Activated CD8-positive, alpha-beta T cell treated with anti-CD3 and anti-CD28 coated beads for 36 hours (primary cell): ENCODE data around the gene PROSER2. TPM values are rescaled to one million over a fixed set of nuclear protein-coding genes. Genes with fewer than 3 reads are reported as not detected.

Experiments
- ATAC-seq: fragments of 200-7000 bp; cut with Tn5 transposase; one replicate; pipeline ENCODE4 v1.10.0; 2021; ENCODE audit warnings: mild to moderate bottlenecking, moderate library complexity
- CTCF ChIA-PET: fragments of 350-600 bp; sonication (Branson Sonifier 250); formaldehyde crosslinking; loops from one replicate; lab custom pipeline; 2021; ENCODE audit warnings: antibody characterized with exemption; lab: Charles Lee
- POLR2A ChIA-PET: fragments of 350-600 bp; sonication (Branson Sonifier 250); formaldehyde crosslinking; loops from one replicate; lab custom pipeline; 2021; ENCODE audit warnings: antibody characterized with exemption; lab: Charles Lee
- DNase-seq: peaks from one replicate; pipeline ENCODE4 v3.0.0-alpha.2; 2020
- H3K27ac Mint-ChIP-seq: one replicate; pipeline ENCODE4 v1.8.0; 2021; ENCODE audit warnings: mild to moderate bottlenecking, mixed read lengths
- H3K27me3 Mint-ChIP-seq: one replicate; pipeline ENCODE4 v1.8.0; 2021; ENCODE audit warnings: mixed read lengths
- H3K36me3 Mint-ChIP-seq: one replicate; pipeline ENCODE4 v1.8.0; 2021; ENCODE audit warnings: low read depth, mixed read lengths
- H3K4me1 Mint-ChIP-seq: one replicate; pipeline ENCODE4 v1.8.0; 2021; ENCODE audit warnings: low read depth, mixed read lengths
- H3K4me3 Mint-ChIP-seq: one replicate; pipeline ENCODE4 v1.8.0; 2021; ENCODE audit warnings: mild to moderate bottlenecking, moderate library complexity, mixed read lengths
- H3K9me3 Mint-ChIP-seq: one replicate; pipeline ENCODE4 v1.8.0; 2021; ENCODE audit warnings: mixed read lengths
- CTCF ChIP-seq: fragments of 200-600 bp; IDR thresholded peaks from one replicate; pipeline ENCODE4 v1.8.0; 2022; ENCODE audit warnings: antibody characterized with exemption, mild to moderate bottlenecking
- intact Hi-C: fragments of 100-400 bp; cut with micrococcal nuclease; formaldehyde crosslinking; loops from one replicate; pipeline ENCODE4 v1.10.0; 2022
- total RNA-seq, 2 experiments: library from RNA; stranded (reverse); gene quantifications; one replicate each; pipeline ENCODE4 v1.2.3, GENCODE V29; 2021

The PROSER2 gene
- total RNA-seq, 2 experiments from 2014 or later: 1.1 to 1.7 TPM

GRCh38 chr10:11891776-11892486 is 68.8 kb downstream of the PROSER2 start:
- ChIA-PET POLR2A (no interaction called here), CTCF (no interaction called here)
- no peaks in the 10 kb centered on the region for H3K9me3 Mint-ChIP-seq
- no peak for DNase-seq
- H3K4me1 Mint-ChIP-seq: no peaks in the 10 kb centered on the region
- no peak for ATAC-seq
- H3K27ac Mint-ChIP-seq: no peak overlapping the region
- H3K27me3 Mint-ChIP-seq: no peaks in the 10 kb centered on the region
- intact Hi-C loops: no loop called here
- TF ChIP-seq CTCF: no peak
- H3K36me3 Mint-ChIP-seq: no peaks in the 10 kb centered on the region
- no peak overlapping the region for H3K4me3 Mint-ChIP-seq

- H3K27me3 Mint-ChIP-seq: no peaks in the 10 kb centered on the region
- H3K27ac Mint-ChIP-seq: no peak overlapping the region
- POLR2A ChIA-PET: interaction anchor here (0.9 kb wide), 1 partner anchor 50 kb away, joined by 3 read pairs; no protein-coding TSS in a partner anchor
- no peaks in the 10 kb centered on the region for H3K4me1 Mint-ChIP-seq
- H3K36me3 Mint-ChIP-seq: no peaks in the 10 kb centered on the region
- H3K4me3 Mint-ChIP-seq: no peak overlapping the region
- intact Hi-C loops: no loop called here
- no peak for DNase-seq
- TF ChIP-seq CTCF: no peak
- no peaks in the 10 kb centered on the region for H3K9me3 Mint-ChIP-seq
- ATAC-seq: no peak
- CTCF ChIA-PET: no interaction called here
These were observed 70.7 kb downstream of the PROSER2 start for GRCh38 chr10:11893749-11894278.

GRCh38 chr10:11894381-11895107 is 71.4 kb downstream of the PROSER2 start:
- H3K27ac Mint-ChIP-seq: no peak overlapping the region
- H3K27me3 Mint-ChIP-seq: no peaks in the 10 kb centered on the region
- H3K9me3 Mint-ChIP-seq: no peaks in the 10 kb centered on the region
- DNase-seq (no peak), ATAC-seq (no peak)
- no peak for TF ChIP-seq CTCF
- no peak overlapping the region for H3K4me3 Mint-ChIP-seq
- POLR2A ChIA-PET: no interaction called here
- intact Hi-C loops: no loop called here
- CTCF ChIA-PET: no interaction called here
- no peaks in the 10 kb centered on the region for H3K36me3 Mint-ChIP-seq
- no peaks in the 10 kb centered on the region for H3K4me1 Mint-ChIP-seq

- POLR2A ChIA-PET: no interaction called here
- no peak for ATAC-seq
These were observed 71.9 kb downstream of the PROSER2 start for GRCh38 chr10:11895108-11895466.

More at GRCh38 chr10:11895108-11895466, 71.9 kb downstream of the PROSER2 start:
- no peak for TF ChIP-seq CTCF
- H3K36me3 Mint-ChIP-seq: no peaks in the 10 kb centered on the region
- no peaks in the 10 kb centered on the region for H3K9me3 Mint-ChIP-seq
- DNase-seq: no peak
- H3K27me3 Mint-ChIP-seq: no peaks in the 10 kb centered on the region
- CTCF ChIA-PET: no interaction called here
- intact Hi-C loops: no loop called here
- H3K4me3 Mint-ChIP-seq: no peak overlapping the region
- H3K4me1 Mint-ChIP-seq: no peaks in the 10 kb centered on the region
- no peak overlapping the region for H3K27ac Mint-ChIP-seq
